Natural killer cell (primary cell): Measurements from ENCODE around the gene HSD17B3. TPM values are rescaled to one million over a fixed set of nuclear protein-coding genes. Genes with fewer than 3 reads are reported as not detected.

Experiments
- ATAC-seq, 3 donors: fragments of 150-1000 bp in 2 of 3; fragments of 200-7000 bp in 1 of 3; cut with Tn5 transposase; 1 replicate in 1 of 3; 2 replicates in 2 of 3; pipeline ENCODE4 v1.10.0; 2021; ENCODE audit warnings: mild to moderate bottlenecking in 2 of 3, moderate library complexity in 2 of 3
- DNase-seq, 2 donors: peaks; one replicate each; pipeline versions ENCODE4 v3.0.0 to v3.0.0-alpha.2; 2013 to 2021; ENCODE audit warnings: mixed read lengths in 1 of 2
- H3K27ac ChIP-seq: one replicate; pipeline ENCODE4 v1.5.1; 2013; ENCODE audit warnings: mild to moderate bottlenecking, low read length
- H3K27me3 ChIP-seq: one replicate; pipeline ENCODE4 v1.6.1; 2013; ENCODE audit warnings: low read length; ENCODE audit not compliant: control insufficient read depth, insufficient read depth
- H3K36me3 ChIP-seq: one replicate; pipeline ENCODE4 v1.6.1; 2013; ENCODE audit warnings: low read length; ENCODE audit not compliant: control insufficient read depth, insufficient read depth
- H3K4me1 ChIP-seq: one replicate; pipeline ENCODE4 v1.6.1; 2013; ENCODE audit warnings: low read length; ENCODE audit not compliant: control insufficient read depth, insufficient read depth
- H3K4me3 ChIP-seq: one replicate; pipeline ENCODE4 v1.5.1; 2013; ENCODE audit warnings: low read length
- H3K9me3 ChIP-seq: one replicate; pipeline ENCODE4 v1.6.1; 2013; ENCODE audit warnings: low read length; ENCODE audit not compliant: control insufficient read depth, insufficient read depth
- H3K27ac Mint-ChIP-seq, 2 donors: one replicate each; pipeline ENCODE4 v1.8.0; 2022; ENCODE audit warnings: mild to moderate bottlenecking in 2 of 2, mixed read lengths in 2 of 2, moderate library complexity in 1 of 2
- H3K27me3 Mint-ChIP-seq, 2 donors: one replicate each; pipeline ENCODE4 v1.8.0; 2022; ENCODE audit warnings: low read depth in 2 of 2, mixed read lengths in 2 of 2
- H3K36me3 Mint-ChIP-seq: one replicate; pipeline ENCODE4 v1.8.0; 2022; ENCODE audit warnings: mixed read lengths
- H3K4me1 Mint-ChIP-seq, 2 donors: one replicate each; pipeline ENCODE4 v1.8.0; 2022; ENCODE audit warnings: mixed read lengths in 2 of 2
- H3K4me3 Mint-ChIP-seq: one replicate; pipeline ENCODE4 v1.8.0; 2022; ENCODE audit warnings: mild to moderate bottlenecking, moderate library complexity, mixed read lengths
- H3K9me3 Mint-ChIP-seq, 2 donors: one replicate each; pipeline ENCODE4 v1.8.0; 2022; ENCODE audit warnings: mixed read lengths in 2 of 2
- WGBS: methylation state at CpG from one replicate; pipeline ENCODE4 v1.1.7; 2013; ENCODE audit warnings: missing lambda C conversion rate; ENCODE audit not compliant: insufficient coverage; 5-methylcytosine and 5-hydroxymethylcytosine counted together
- intact Hi-C: fragments of 100-400 bp; cut with micrococcal nuclease; formaldehyde crosslinking; loops from one replicate; pipeline ENCODE4 v1.14.2; 2022
- total RNA-seq, 4 donors: library from RNA; stranded (reverse); fragments of 120-200 nt in 1 of 4; gene quantifications; one replicate each; pipeline versions ENCODE4 v1.2.3 to v1.2.4, GENCODE V29; 2013 to 2022
- TF ChIP-seq, protein P1 (sequence below): fragments of 200-600 bp; IDR thresholded peaks from one replicate; pipeline ENCODE4 v1.8.0; 2022; ENCODE audit warnings: antibody characterized with exemption

Gene HSD17B3
- total RNA-seq, 3 donors from 2014 or later (not counting 1 experiment from before 2014, with no cell fraction given): 0.68 to 0.96 (median 0.80) TPM

DNA sequence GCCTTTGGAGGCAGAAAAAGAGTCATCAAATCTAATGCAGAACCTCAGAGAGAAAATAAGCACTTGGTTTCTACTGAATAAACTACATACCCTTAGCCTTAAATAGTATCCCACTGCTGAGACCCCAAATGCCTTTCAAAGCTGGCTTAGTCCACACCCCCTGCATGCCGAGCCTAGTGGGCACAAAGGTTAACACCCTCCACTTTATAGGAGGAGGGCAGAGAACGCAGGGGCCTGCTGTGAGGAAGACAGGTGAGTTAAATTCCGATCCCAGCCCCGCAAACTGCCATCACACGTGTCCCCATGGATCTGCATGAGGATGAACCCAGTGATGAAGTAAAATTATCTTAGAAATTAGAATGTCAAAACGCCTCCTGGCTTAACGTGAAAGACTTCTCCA is 19.5 kb upstream of the HSD17B3 start:
- peaks cover 0 to 5% of the 10 kb centered on the region in 2 donors for H3K4me1 Mint-ChIP-seq
- H3K27me3 ChIP-seq: no peaks in the 10 kb centered on the region
- no peaks in the 10 kb centered on the region for H3K9me3 ChIP-seq
- no peak overlapping the region for H3K27ac Mint-ChIP-seq
- no peaks in the 10 kb centered on the region for H3K27me3 Mint-ChIP-seq
- DNase-seq (no peak), ATAC-seq (no peak)
- no peak overlapping the region for H3K4me3 Mint-ChIP-seq
- H3K4me3 ChIP-seq: no peak overlapping the region
- no peaks in the 10 kb centered on the region for H3K4me1 ChIP-seq
- no peaks in the 10 kb centered on the region for H3K9me3 Mint-ChIP-seq
- H3K36me3 ChIP-seq: no peaks in the 10 kb centered on the region
- H3K36me3 Mint-ChIP-seq: no peaks in the 10 kb centered on the region
- H3K27ac ChIP-seq: no peak overlapping the region
- intact Hi-C loops: no loop called here
- TF ChIP-seq, protein P1, sequence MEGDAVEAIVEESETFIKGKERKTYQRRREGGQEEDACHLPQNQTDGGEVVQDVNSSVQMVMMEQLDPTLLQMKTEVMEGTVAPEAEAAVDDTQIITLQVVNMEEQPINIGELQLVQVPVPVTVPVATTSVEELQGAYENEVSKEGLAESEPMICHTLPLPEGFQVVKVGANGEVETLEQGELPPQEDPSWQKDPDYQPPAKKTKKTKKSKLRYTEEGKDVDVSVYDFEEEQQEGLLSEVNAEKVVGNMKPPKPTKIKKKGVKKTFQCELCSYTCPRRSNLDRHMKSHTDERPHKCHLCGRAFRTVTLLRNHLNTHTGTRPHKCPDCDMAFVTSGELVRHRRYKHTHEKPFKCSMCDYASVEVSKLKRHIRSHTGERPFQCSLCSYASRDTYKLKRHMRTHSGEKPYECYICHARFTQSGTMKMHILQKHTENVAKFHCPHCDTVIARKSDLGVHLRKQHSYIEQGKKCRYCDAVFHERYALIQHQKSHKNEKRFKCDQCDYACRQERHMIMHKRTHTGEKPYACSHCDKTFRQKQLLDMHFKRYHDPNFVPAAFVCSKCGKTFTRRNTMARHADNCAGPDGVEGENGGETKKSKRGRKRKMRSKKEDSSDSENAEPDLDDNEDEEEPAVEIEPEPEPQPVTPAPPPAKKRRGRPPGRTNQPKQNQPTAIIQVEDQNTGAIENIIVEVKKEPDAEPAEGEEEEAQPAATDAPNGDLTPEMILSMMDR: no peak
- 96% methylated on average over 5 of the region's 7 CpGs for WGBS

DNA sequence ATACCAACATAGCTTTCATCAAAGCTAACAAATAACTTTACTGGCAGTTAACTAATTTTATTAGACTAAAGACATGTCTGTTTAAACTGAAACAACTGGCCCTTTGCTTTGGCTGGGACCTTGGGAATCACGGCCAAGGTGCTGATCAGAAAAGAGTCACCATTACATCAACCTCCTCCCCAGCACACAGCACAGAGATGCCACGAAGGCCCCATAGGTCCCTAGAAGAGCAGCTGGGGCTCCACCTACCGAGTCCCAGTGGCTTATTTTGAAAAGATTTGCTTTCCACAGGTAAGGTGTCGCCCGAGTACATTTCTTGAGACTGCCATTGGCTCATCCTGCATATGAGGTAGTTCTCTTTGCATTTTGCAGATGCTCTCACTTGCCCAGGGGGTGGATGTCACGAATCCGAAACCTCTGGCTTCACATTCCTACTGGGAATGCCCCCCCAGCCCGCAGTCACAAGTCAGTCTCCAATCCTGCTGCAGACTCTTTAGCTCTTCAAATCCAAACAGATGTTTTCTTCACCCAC is 18.8 kb upstream of the HSD17B3 start:
- H3K4me3 ChIP-seq: no peak overlapping the region
- WGBS: 84% methylated on average over 8 of the region's 8 CpGs
- H3K36me3 ChIP-seq: no peaks in the 10 kb centered on the region
- ATAC-seq (no peak), DNase-seq (no peak)
- H3K27ac Mint-ChIP-seq: no peak overlapping the region
- TF ChIP-seq, protein P1: no peak
- no peak overlapping the region for H3K4me3 Mint-ChIP-seq
- H3K9me3 Mint-ChIP-seq: no peaks in the 10 kb centered on the region
- no peaks in the 10 kb centered on the region for H3K27me3 ChIP-seq
- no peaks in the 10 kb centered on the region for H3K9me3 ChIP-seq
- H3K4me1 ChIP-seq: no peaks in the 10 kb centered on the region
- peaks cover 0 to 5% of the 10 kb centered on the region in 2 donors for H3K4me1 Mint-ChIP-seq
- no peak overlapping the region for H3K27ac ChIP-seq
- intact Hi-C loops: no loop called here
- no peaks in the 10 kb centered on the region for H3K36me3 Mint-ChIP-seq
- H3K27me3 Mint-ChIP-seq: no peaks in the 10 kb centered on the region

DNA sequence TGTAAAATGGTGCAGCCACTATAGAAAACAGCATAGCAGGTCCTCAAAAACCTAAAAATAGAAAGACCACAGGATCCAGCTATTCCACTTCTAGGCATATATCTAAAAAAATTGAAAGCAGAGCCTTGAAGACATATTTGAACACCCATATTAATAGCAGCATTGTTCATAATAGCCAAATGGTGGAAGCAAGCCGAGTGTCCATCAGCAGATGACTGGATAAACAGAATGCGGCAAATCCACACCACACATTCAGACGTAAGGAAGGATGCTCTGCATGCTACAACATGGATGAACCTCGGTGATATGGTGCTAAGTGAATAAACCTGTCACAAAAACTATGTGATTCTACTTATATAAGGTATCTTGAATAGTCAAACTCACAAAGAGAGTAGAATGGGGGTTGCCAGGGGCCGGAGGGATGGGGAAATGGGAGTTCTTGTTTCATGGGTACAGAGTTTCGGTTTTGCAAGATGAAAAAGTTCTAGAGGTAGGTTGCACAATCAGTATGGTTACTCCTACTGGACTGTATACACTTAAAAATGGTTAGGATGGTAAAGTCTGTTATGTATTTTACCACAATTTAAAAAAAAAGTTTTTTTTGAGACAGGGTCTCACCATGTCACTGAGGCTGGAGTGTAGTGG is 17.1 kb upstream of the HSD17B3 start:
- intact Hi-C loops: no loop called here
- Histone ChIP-seq H3K27ac (no peak overlapping the region), H3K9me3 (peaks cover under 1% of the 10 kb centered on the region), H3K4me1 (no peaks in the 10 kb centered on the region), H3K27me3 (no peaks in the 10 kb centered on the region), H3K4me3 (no peak overlapping the region), H3K36me3 (no peaks in the 10 kb centered on the region)
- Mint-ChIP-seq H3K9me3 (no peaks in the 10 kb centered on the region), H3K4me1 (peaks cover 0 to 5% of the 10 kb centered on the region in 2 donors), H3K27ac (no peak overlapping the region), H3K4me3 (no peak overlapping the region), H3K36me3 (no peaks in the 10 kb centered on the region), H3K27me3 (no peaks in the 10 kb centered on the region)
- 71% methylated on average over 5 of the region's 6 CpGs for WGBS
- TF ChIP-seq, protein P1: no peak
- ATAC-seq (no peak), DNase-seq (no peak)
